PC-9 (cell line): Measurements from ENCODE around the gene OR6B2. TPM values are rescaled to one million over a fixed set of nuclear protein-coding genes. Genes with fewer than 3 reads are reported as not detected.

ENCODE experiments used
- BruUV-seq: library from RNA; stranded (reverse); fragments of 400-500 nt; replicated peaks from 2 replicates; lab custom pipeline; 2021; lab: Mats Ljungman, UMichigan
- CTCF ChIA-PET: fragments of 300-600 bp; sonication (Branson Sonifier 250); formaldehyde crosslinking; loops from one replicate; lab custom pipeline; 2022; ENCODE audit warnings: antibody characterized with exemption; lab: Charles Lee
- POLR2A ChIA-PET: fragments of 300-600 bp; sonication (Branson Sonifier 250); formaldehyde crosslinking; loops from one replicate; lab custom pipeline; 2022; ENCODE audit warnings: antibody characterized with exemption; ENCODE audit not compliant: unreplicated experiment; lab: Charles Lee
- DNase-seq, 2 experiments: peaks; one replicate each; pipeline versions ENCODE4 v3.0.0 to v3.0.0-alpha.2; 2015 to 2022; ENCODE audit warnings: mixed read lengths in 1 of 2
- H2AFZ ChIP-seq: fragments of 200-600 bp; sonication (generic); 2 replicates; pipeline ENCODE4 v1.8.1; 2017; ENCODE audit warnings: antibody characterized with exemption
- H3F3A ChIP-seq: fragments of 200-600 bp; sonication (generic); 2 replicates; pipeline ENCODE4 v1.8.1; 2017; ENCODE audit warnings: antibody characterized with exemption, mild to moderate bottlenecking, low read depth; ENCODE audit not compliant: insufficient read depth
- H3K27ac ChIP-seq: fragments of 200-600 bp; sonication (generic); 2 replicates; pipeline ENCODE4 v1.6.1; 2016; ENCODE audit warnings: mixed run types
- H3K27me3 ChIP-seq: fragments of 200-600 bp; sonication (generic); 2 replicates; pipeline ENCODE4 v1.6.1; 2016; ENCODE audit warnings: low read depth, mixed run types; ENCODE audit not compliant: insufficient read depth
- H3K36me3 ChIP-seq: fragments of 200-600 bp; sonication (generic); 2 replicates; pipeline ENCODE4 v1.6.1; 2016; ENCODE audit warnings: low read depth, mixed run types
- H3K4me1 ChIP-seq: fragments of 200-600 bp; sonication (generic); replicated peaks from 2 replicates; pipeline ENCODE4 v1.6.1; 2016; ENCODE audit warnings: mixed run types; ENCODE audit not compliant: insufficient read depth
- H3K4me2 ChIP-seq: fragments of 200-600 bp; sonication (generic); 2 replicates; pipeline ENCODE4 v1.6.1; 2017; ENCODE audit warnings: mixed run types
- H3K4me3 ChIP-seq: fragments of 200-600 bp; sonication (generic); 2 replicates; pipeline ENCODE4 v1.6.1; 2016; ENCODE audit warnings: mixed run types
- H3K79me2 ChIP-seq: fragments of 200-600 bp; sonication (generic); 2 replicates; pipeline ENCODE4 v1.6.1; 2017; ENCODE audit warnings: low read depth, mixed run types
- H3K9me2 ChIP-seq: fragments of 200-600 bp; sonication (generic); 2 replicates; pipeline ENCODE4 v1.8.1; 2017; ENCODE audit warnings: mild to moderate bottlenecking; ENCODE audit not compliant: insufficient read depth
- H3K9me3 ChIP-seq: fragments of 200-600 bp; sonication (generic); 2 replicates; pipeline ENCODE4 v1.8.1; 2016; ENCODE audit warnings: low read depth; ENCODE audit not compliant: insufficient read depth
- H4K20me1 ChIP-seq: fragments of 200-600 bp; sonication (generic); 2 replicates; pipeline ENCODE4 v1.8.1; 2017; ENCODE audit not compliant: insufficient read depth
- EZH2 ChIP-seq: fragments of 200-600 bp; sonication (generic); IDR thresholded peaks from 2 replicates; pipeline ENCODE4 v1.8.0; 2017; ENCODE audit warnings: antibody characterized with exemption, low read depth
- intact Hi-C: fragments of 100-400 bp; cut with micrococcal nuclease; formaldehyde crosslinking; loops from one replicate; pipeline ENCODE4 v1.10.0; 2022; ENCODE audit not compliant: unreplicated experiment
- total RNA-seq: library from RNA; stranded (reverse); gene quantifications from 2 replicates; pipeline ENCODE4 v1.2.3, GENCODE V29; 2021
- TF ChIP-seq, protein P1 (sequence below): fragments of 200-600 bp; sonication (generic); conservative IDR thresholded peaks from 2 replicates; pipeline ENCODE4 v1.6.1; 2017; ENCODE audit warnings: mixed run types, antibody characterized with exemption, mild to moderate bottlenecking, moderate library complexity

Gene OR6B2
- total RNA-seq, 1 experiment from 2014 or later, result not detected

GRCh38 chr2:240002983-240003382 is 27.2 kb downstream of the OR6B2 start:
- Histone ChIP-seq H3K27ac (no peak overlapping the region), H3K27me3 (no peaks in the 10 kb centered on the region), H3K9me2 (no peaks in the 10 kb centered on the region), H3K9me3 (no peaks in the 10 kb centered on the region), H3F3A (no peaks in the 10 kb centered on the region), H3K79me2 (no peaks in the 10 kb centered on the region), H3K36me3 (peaks cover 27% of the 10 kb centered on the region), H3K4me2 (no peak overlapping the region), H2AFZ (no peak overlapping the region), H3K4me1 (no peaks in the 10 kb centered on the region), H4K20me1 (peaks cover 12% of the 10 kb centered on the region; the same call in 1 of the 2 replicates), H3K4me3 (no peak overlapping the region)
- DNase-seq, result no peak
- ChIA-PET POLR2A (interaction anchor here (0.5 kb wide), 1 partner anchor 707 kb away, joined by 4 read pairs; no protein-coding TSS in a partner anchor), CTCF (no interaction called here)
- intact Hi-C loops, result no loop called here
- TF ChIP-seq, protein P1, sequence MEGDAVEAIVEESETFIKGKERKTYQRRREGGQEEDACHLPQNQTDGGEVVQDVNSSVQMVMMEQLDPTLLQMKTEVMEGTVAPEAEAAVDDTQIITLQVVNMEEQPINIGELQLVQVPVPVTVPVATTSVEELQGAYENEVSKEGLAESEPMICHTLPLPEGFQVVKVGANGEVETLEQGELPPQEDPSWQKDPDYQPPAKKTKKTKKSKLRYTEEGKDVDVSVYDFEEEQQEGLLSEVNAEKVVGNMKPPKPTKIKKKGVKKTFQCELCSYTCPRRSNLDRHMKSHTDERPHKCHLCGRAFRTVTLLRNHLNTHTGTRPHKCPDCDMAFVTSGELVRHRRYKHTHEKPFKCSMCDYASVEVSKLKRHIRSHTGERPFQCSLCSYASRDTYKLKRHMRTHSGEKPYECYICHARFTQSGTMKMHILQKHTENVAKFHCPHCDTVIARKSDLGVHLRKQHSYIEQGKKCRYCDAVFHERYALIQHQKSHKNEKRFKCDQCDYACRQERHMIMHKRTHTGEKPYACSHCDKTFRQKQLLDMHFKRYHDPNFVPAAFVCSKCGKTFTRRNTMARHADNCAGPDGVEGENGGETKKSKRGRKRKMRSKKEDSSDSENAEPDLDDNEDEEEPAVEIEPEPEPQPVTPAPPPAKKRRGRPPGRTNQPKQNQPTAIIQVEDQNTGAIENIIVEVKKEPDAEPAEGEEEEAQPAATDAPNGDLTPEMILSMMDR, result no peak
- TF ChIP-seq EZH2, result no peak
- no TSS peak for BruUV-seq

DNA sequence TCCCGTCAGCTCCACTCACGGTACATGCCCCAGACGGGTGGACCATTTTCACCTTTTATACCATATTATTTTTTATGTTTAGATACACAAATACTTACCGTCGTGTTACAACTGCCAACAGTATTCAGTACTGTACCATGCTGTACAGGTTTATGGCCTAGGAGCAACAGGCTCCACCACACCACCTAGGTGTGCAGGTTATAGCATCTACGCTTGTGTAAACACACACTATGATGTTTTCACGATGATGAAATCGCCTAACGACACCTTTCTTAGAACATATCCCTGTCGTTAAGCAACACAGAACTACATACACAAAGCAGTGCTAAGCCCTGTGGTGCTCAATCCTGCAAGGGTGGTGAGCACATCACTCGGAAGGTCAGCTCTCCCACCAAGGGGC is 29.6 kb downstream of the OR6B2 start:
- H3K4me3 ChIP-seq, result no peak overlapping the region
- no peak overlapping the region for H3K4me2 ChIP-seq
- peaks cover 11% of the 10 kb centered on the region; the same call in 1 of the 2 replicates for H4K20me1 ChIP-seq
- intact Hi-C loops, result no loop called here
- H3K4me1 ChIP-seq, result no peaks in the 10 kb centered on the region
- no peaks in the 10 kb centered on the region for H3K27me3 ChIP-seq
- TF ChIP-seq EZH2, result no peak
- TF ChIP-seq, protein P1, result no peak
- ChIA-PET POLR2A (no interaction called here), CTCF (no interaction called here)
- H2AFZ ChIP-seq, result no peak overlapping the region
- no peak overlapping the region for H3K27ac ChIP-seq
- peaks cover 26% of the 10 kb centered on the region for H3K36me3 ChIP-seq
- no peak for DNase-seq
- no TSS peak for BruUV-seq
- H3K9me2 ChIP-seq, result no peaks in the 10 kb centered on the region
- H3F3A ChIP-seq, result no peaks in the 10 kb centered on the region
- no peaks in the 10 kb centered on the region for H3K79me2 ChIP-seq
- H3K9me3 ChIP-seq, result no peaks in the 10 kb centered on the region

GRCh38 chr2:239997686-239998409 is 32.4 kb downstream of the OR6B2 start:
- H3K27me3 ChIP-seq, result no peaks in the 10 kb centered on the region
- BruUV-seq, result no TSS peak
- H3K27ac ChIP-seq, result no peak overlapping the region
- H3K4me3 ChIP-seq, result no peak overlapping the region
- intact Hi-C loops, result loop anchor here (10.0 kb wide), 1 partner anchor 963 kb away; no protein-coding TSS in a partner anchor
- ChIA-PET CTCF (no interaction called here), POLR2A (no interaction called here)
- H3K4me1 ChIP-seq, result no peaks in the 10 kb centered on the region
- DNase-seq, result no peak
- H3K4me2 ChIP-seq, result no peak overlapping the region
- H3K36me3 ChIP-seq, result peaks cover 26% of the 10 kb centered on the region
- H3F3A ChIP-seq, result no peaks in the 10 kb centered on the region
- H3K9me3 ChIP-seq, result no peaks in the 10 kb centered on the region
- no peak for TF ChIP-seq EZH2
- TF ChIP-seq, protein P1, result no peak
- no peaks in the 10 kb centered on the region for H3K79me2 ChIP-seq
- H2AFZ ChIP-seq, result no peak overlapping the region
- peaks cover 17% of the 10 kb centered on the region for H4K20me1 ChIP-seq
- H3K9me2 ChIP-seq, result no peaks in the 10 kb centered on the region
